H9 (cell line): ENCODE measurements around the gene KRT74. TPM values are rescaled to one million over a fixed set of nuclear protein-coding genes. Genes with fewer than 3 reads are reported as not detected.
A peak's percentile ranks its signal among the peaks of the same experiment; 100 is the strongest.

Source experiments
- DNase-seq: peaks from one replicate; pipeline ENCODE4 v3.0.0-alpha.2; 2017
- H2AFZ ChIP-seq: one replicate; pipeline ENCODE4 v1.6.1; 2013; ENCODE audit warnings: mild to moderate bottlenecking, low read length, control low read depth, moderate library complexity
- H2AK5ac ChIP-seq: 2 replicates; pipeline ENCODE4 v1.6.1; 2013; ENCODE audit warnings: low read length, control low read depth, mixed read lengths; ENCODE audit not compliant: insufficient read length
- H2BK120ac ChIP-seq: one replicate; pipeline ENCODE4 v1.6.1; 2013; ENCODE audit warnings: low read depth, mild to moderate bottlenecking, low read length, control low read depth, inconsistent platforms; ENCODE audit not compliant: poor library complexity, severe bottlenecking
- H2BK12ac ChIP-seq: 2 replicates; pipeline ENCODE4 v1.6.1; 2013; ENCODE audit warnings: low read length, control low read depth, mixed read lengths, low read depth; ENCODE audit not compliant: insufficient read length
- H2BK15ac ChIP-seq: 2 replicates; pipeline ENCODE4 v1.6.1; 2013; ENCODE audit warnings: low read depth, low read length, control low read depth
- H2BK20ac ChIP-seq: one replicate; pipeline ENCODE4 v1.6.1; 2013; ENCODE audit warnings: low read depth, mild to moderate bottlenecking, low read length, control low read depth, inconsistent platforms; ENCODE audit not compliant: poor library complexity, severe bottlenecking
- H2BK5ac ChIP-seq: 2 replicates; pipeline ENCODE4 v1.6.1; 2013; ENCODE audit warnings: low read length, control low read depth, mixed read lengths; ENCODE audit not compliant: insufficient read length
- H3K14ac ChIP-seq: 2 replicates; pipeline ENCODE4 v1.6.1; 2013; ENCODE audit warnings: low read length, control low read depth; ENCODE audit not compliant: insufficient read depth
- H3K18ac ChIP-seq: 2 replicates; pipeline ENCODE4 v1.6.1; 2013; ENCODE audit warnings: low read depth, mild to moderate bottlenecking, mixed read lengths, low read length, control low read depth; ENCODE audit not compliant: insufficient read length
- H3K23ac ChIP-seq: 2 replicates; pipeline ENCODE4 v1.6.1; 2013; ENCODE audit warnings: low read length, control low read depth, mixed read lengths, low read depth; ENCODE audit not compliant: insufficient read length
- H3K23me2 ChIP-seq: 2 replicates; pipeline ENCODE4 v1.6.1; 2013; ENCODE audit warnings: low read depth, mild to moderate bottlenecking, mixed read lengths, low read length, control low read depth; ENCODE audit not compliant: insufficient read length, poor library complexity, severe bottlenecking
- H3K27ac ChIP-seq: 2 replicates; pipeline ENCODE4 v1.5.1; 2013; ENCODE audit warnings: low read length, control low read depth, mixed read lengths, low read depth; ENCODE audit not compliant: insufficient read length
- H3K27me3 ChIP-seq: 2 replicates; pipeline ENCODE4 v1.6.1; 2013; ENCODE audit warnings: low read length, control low read depth, inconsistent platforms; ENCODE audit not compliant: insufficient read depth
- H3K4ac ChIP-seq: 2 replicates; pipeline ENCODE4 v1.6.1; 2013; ENCODE audit warnings: low read depth, mild to moderate bottlenecking, control low read depth, inconsistent platforms, low read length, moderate library complexity
- H3K4me1 ChIP-seq: 2 replicates; pipeline ENCODE4 v1.6.1; 2013; ENCODE audit warnings: low read length, control low read depth, inconsistent platforms; ENCODE audit not compliant: insufficient read depth
- H3K4me2 ChIP-seq: 2 replicates; pipeline ENCODE4 v1.6.1; 2013; ENCODE audit warnings: low read length, control low read depth, mixed read lengths; ENCODE audit not compliant: insufficient read length, insufficient read depth
- H3K56ac ChIP-seq: 2 replicates; pipeline ENCODE4 v1.6.1; 2013; ENCODE audit warnings: low read depth, mild to moderate bottlenecking, mixed read lengths, low read length, control low read depth; ENCODE audit not compliant: insufficient read length
- H3K79me1 ChIP-seq: 2 replicates; pipeline ENCODE4 v1.6.1; 2013; ENCODE audit warnings: low read depth, mild to moderate bottlenecking, moderate library complexity, low read length, control low read depth, inconsistent platforms; ENCODE audit not compliant: insufficient read depth, poor library complexity, severe bottlenecking
- H3K79me2 ChIP-seq: 2 replicates; pipeline ENCODE4 v1.6.1; 2013; ENCODE audit warnings: low read length, control low read depth, inconsistent platforms; ENCODE audit not compliant: insufficient read depth
- H3K9ac ChIP-seq: 2 replicates; pipeline ENCODE4 v1.6.1; 2013; ENCODE audit warnings: low read length, control low read depth, mixed read lengths; ENCODE audit not compliant: insufficient read length; ENCODE audit errors: extremely low read depth
- H3K9me3 ChIP-seq: one replicate; pipeline ENCODE4 v1.6.1; 2013; ENCODE audit warnings: low read depth, low read length, inconsistent platforms; ENCODE audit not compliant: control insufficient read depth
- H3T11ph ChIP-seq: one replicate; pipeline ENCODE4 v1.6.1; 2013; ENCODE audit warnings: mild to moderate bottlenecking, low read length, control low read depth, inconsistent platforms
- H4K20me1 ChIP-seq: one replicate; pipeline ENCODE4 v1.6.1; 2013; ENCODE audit not compliant: control insufficient read depth, insufficient read length, insufficient read depth
- H4K5ac ChIP-seq: 2 replicates; pipeline ENCODE4 v1.6.1; 2013; ENCODE audit warnings: low read depth, mild to moderate bottlenecking, mixed read lengths, low read length, control low read depth; ENCODE audit not compliant: insufficient read length
- H4K8ac ChIP-seq: replicated peaks from 2 replicates; pipeline ENCODE4 v1.6.1; 2013; ENCODE audit warnings: low read length, control low read depth, mixed read lengths, low read depth; ENCODE audit not compliant: insufficient read length
- H4K91ac ChIP-seq: 2 replicates; pipeline ENCODE4 v1.6.1; 2013; ENCODE audit warnings: low read depth, mild to moderate bottlenecking, moderate library complexity, mixed read lengths, low read length, control low read depth; ENCODE audit not compliant: insufficient read length
- H3K27ac Mint-ChIP-seq, 3 experiments: 2 replicates in 2 of 3; 3 replicates in 1 of 3; pipeline ENCODE4 v1.8.0; 2020 to 2021; ENCODE audit warnings: mixed read lengths in 3 of 3, mild to moderate bottlenecking in 1 of 3, moderate library complexity in 1 of 3
- H3K27me3 Mint-ChIP-seq: 2 replicates; pipeline ENCODE4 v1.8.0; 2021; ENCODE audit warnings: low read depth, mild to moderate bottlenecking, moderate library complexity, mixed read lengths
- H3K36me3 Mint-ChIP-seq, 3 experiments: 2 replicates in 2 of 3; 3 replicates in 1 of 3; pipeline ENCODE4 v1.8.0; 2020 to 2021; ENCODE audit warnings: low read depth in 3 of 3, mixed read lengths in 3 of 3; ENCODE audit not compliant: insufficient read depth in 1 of 3
- H3K4me1 Mint-ChIP-seq, 2 experiments: 2 replicates each; pipeline ENCODE4 v1.8.0; 2020; ENCODE audit warnings: mixed read lengths in 2 of 2
- H3K4me3 Mint-ChIP-seq, 2 experiments: 2 replicates in 1 of 2; 3 replicates in 1 of 2; pipeline ENCODE4 v1.8.0; 2020 to 2021; ENCODE audit warnings: mild to moderate bottlenecking in 2 of 2, mixed read lengths in 2 of 2, moderate library complexity in 1 of 2
- H3K9me3 Mint-ChIP-seq, 2 experiments: 2 replicates in 1 of 2; 3 replicates in 1 of 2; pipeline ENCODE4 v1.8.0; 2020; ENCODE audit warnings: mild to moderate bottlenecking in 2 of 2, mixed read lengths in 2 of 2, moderate library complexity in 1 of 2
- CTCF ChIP-seq: fragments of 200-600 bp; sonication (generic); conservative IDR thresholded peaks from 3 replicates; pipeline ENCODE4 v1.8.0; 2021; ENCODE audit warnings: antibody characterized with exemption, mild to moderate bottlenecking
- WGBS: extraction: QIAGEN DNeasy Blood & Tissue Kit; methylation state at CpG from one replicate; pipeline ENCODE4 v1.1.7; 2013; ENCODE audit warnings: missing lambda C conversion rate, low lambda C conversion rate, mixed read lengths; ENCODE audit not compliant: insufficient read length; ENCODE audit errors: extremely low coverage; 5-methylcytosine and 5-hydroxymethylcytosine counted together
- total RNA-seq: library from RNA; stranded (reverse); gene quantifications from 2 replicates; pipeline ENCODE4 v1.2.1, GENCODE V29; 2021

Gene KRT74
- total RNA-seq, 1 experiment from 2014 or later: not detected

GRCh38 chr12:52606581-52607218 lies 33.1 kb upstream of the KRT74 start:
- H3K27me3 Mint-ChIP-seq: peaks cover 35% of the 10 kb centered on the region
- Histone ChIP-seq H3K56ac (no peak overlapping the region), H3K18ac (no peak overlapping the region)

More at GRCh38 chr12:52606581-52607218, 33.1 kb upstream of the KRT74 start:
- no peaks in the 10 kb centered on the region for H3K23me2 ChIP-seq
- no peaks in the 10 kb centered on the region for H3K79me2 ChIP-seq
- no peak overlapping the region for H4K5ac ChIP-seq
- no peak overlapping the region for H3K27ac ChIP-seq
- peak; percentile 13 for DNase-seq
- Mint-ChIP-seq H3K4me3 (no peak overlapping the region), H3K36me3 (no peaks in the 10 kb centered on the region), H3K27ac (no peak overlapping the region), H3K9me3 (no peaks in the 10 kb centered on the region), H3K4me1 (peaks cover 0 to 4% of the 10 kb centered on the region in 2 experiments; a peak in 2 of 4 replicates)
- no peak overlapping the region for H2BK5ac ChIP-seq
- H3K23ac ChIP-seq: no peak overlapping the region
- H2BK15ac ChIP-seq: no peak overlapping the region
- no peak overlapping the region for H2AK5ac ChIP-seq
- no peak overlapping the region for H3K14ac ChIP-seq
- no peaks in the 10 kb centered on the region for H4K20me1 ChIP-seq
- no peak overlapping the region for H3K4ac ChIP-seq
- H3K27me3 ChIP-seq: no peaks in the 10 kb centered on the region
- no peak overlapping the region for H4K8ac ChIP-seq
- no peak overlapping the region for H4K91ac ChIP-seq
- no peak overlapping the region for H2BK12ac ChIP-seq
- no peak overlapping the region for H3K4me2 ChIP-seq
- WGBS: no CpG with 5 or more reads among the region's 7 CpGs
- H3K9me3 ChIP-seq: no peaks in the 10 kb centered on the region
- no peak overlapping the region for H2BK20ac ChIP-seq
- no peak overlapping the region for H3T11ph ChIP-seq
- no peak overlapping the region for H2BK120ac ChIP-seq
- no peaks in the 10 kb centered on the region for H3K4me1 ChIP-seq
- no peak overlapping the region for H3K9ac ChIP-seq
- no peak overlapping the region for H2AFZ ChIP-seq
- no peak for TF ChIP-seq CTCF
- H3K79me1 ChIP-seq: no peaks in the 10 kb centered on the region
